NCI-H510A treated with DMSO at 0.1 percent for 48 hours (cell line): Measurements from ENCODE around the gene EIF4G1.
"Not testable (repeated sequence)": the region's sequence is repeated elsewhere in the genome, so short reads cannot be mapped to it uniquely, and the experiment has no call there.

ENCODE experiments used
- DNase-seq: peaks from one replicate; lab custom pipeline; 2025; lab: John Stamatoyannopoulos, UW

EIF4G1 gene

GRCh38 chr3:184335661-184336546 is 21.5 kb downstream of the EIF4G1 start:
- peak; percentile 81 for DNase-seq

DNA sequence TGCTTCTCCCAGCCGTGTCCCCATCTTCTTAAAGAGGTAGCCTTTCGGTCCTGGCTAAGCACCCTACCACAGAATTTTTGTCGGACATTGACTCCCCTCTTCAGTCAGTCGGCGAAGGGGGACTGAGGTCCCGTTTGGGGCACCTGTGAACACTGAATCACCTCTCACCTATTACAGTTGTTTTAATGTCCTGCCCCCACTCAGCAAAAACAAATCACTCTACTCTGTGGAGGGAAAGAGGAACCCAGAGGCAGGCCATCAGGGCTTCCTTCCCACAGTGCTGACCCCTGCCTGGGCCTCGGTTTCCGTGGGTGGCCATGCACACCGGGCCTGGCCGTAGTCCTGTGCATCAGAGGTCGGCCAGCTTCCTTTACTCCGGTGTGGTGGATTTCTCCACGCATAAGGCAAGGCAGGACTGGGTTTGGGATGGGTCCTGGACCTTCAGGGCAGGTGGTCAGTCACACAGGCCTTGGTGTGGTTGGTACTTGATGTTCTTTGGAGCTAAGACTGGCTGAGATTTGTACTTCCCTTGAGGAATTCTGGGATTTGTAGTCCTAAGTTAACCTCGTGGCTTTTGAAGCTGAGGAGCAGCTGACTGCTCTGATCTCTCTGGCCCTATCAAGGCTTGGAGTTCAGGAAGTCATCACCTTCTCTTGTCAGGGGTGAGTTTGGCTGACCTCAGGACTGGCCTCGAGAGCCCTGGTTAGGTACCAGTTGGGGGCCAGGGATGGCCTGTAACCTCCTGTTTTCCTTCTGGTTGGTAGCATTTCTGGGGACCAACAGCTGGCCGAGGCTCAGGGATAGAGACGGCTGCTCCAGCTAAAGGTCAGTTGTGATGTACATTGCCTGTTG is 22.4 kb downstream of the EIF4G1 start:
- peak; percentile 39 for DNase-seq

- no peak for DNase-seq
Observed at GRCh38 chr3:184337399-184337714, 23.0 kb downstream of the EIF4G1 start, which contains the start of gene FAM131A. TSS of gene FAM131A (plus strand) at chr3:184337600. CDS start at chr3:184337631, 31 bp downstream.

DNA sequence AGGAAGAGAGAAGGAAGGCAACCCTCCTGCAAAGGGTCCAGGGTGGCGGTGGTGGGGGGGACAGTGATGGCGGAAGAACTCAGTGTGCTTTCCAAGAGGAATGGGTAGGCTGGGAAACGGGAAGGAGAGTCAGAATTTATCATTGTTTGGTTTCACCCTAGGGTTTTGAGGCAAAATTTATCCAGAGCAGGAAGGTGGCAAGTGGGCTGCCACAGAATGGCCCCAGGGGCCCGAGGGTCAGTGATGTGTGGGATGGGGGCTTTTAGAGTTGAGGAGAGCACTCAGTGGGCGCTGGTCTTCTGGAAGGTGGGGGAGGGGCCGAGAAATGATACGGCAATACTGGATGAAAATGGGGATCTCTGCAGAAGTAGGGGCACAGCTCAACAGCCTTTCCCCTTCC is 23.6 kb downstream of the EIF4G1 start:
- no peak for DNase-seq

DNA sequence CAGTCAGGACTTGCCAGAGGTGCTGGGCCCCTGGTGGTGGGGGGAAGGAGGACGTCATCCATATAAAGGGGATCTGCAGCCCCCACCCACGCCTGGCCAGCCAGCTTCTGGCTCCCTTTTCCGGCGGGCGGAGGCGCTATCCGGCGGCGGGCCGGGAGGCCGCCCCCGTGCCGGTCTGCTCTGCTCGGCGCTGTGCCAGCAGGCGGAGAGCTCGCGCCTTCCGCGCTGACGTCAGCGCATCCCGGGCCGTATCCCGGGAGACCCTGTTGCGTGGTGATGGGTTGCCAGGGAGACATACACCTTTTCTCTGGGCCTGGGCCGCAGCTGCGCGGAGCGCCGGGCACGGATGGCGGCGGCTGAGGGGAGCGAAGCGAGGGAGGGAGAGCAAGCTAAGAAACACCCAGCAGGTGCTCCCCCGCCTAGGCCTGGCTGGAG is 24.1 kb downstream of the EIF4G1 start:
- DNase-seq: peak; percentile 85

GRCh38 chr3:184339001-184339400 is 24.6 kb downstream of the EIF4G1 start:
- peak; percentile 52 for DNase-seq

DNA sequence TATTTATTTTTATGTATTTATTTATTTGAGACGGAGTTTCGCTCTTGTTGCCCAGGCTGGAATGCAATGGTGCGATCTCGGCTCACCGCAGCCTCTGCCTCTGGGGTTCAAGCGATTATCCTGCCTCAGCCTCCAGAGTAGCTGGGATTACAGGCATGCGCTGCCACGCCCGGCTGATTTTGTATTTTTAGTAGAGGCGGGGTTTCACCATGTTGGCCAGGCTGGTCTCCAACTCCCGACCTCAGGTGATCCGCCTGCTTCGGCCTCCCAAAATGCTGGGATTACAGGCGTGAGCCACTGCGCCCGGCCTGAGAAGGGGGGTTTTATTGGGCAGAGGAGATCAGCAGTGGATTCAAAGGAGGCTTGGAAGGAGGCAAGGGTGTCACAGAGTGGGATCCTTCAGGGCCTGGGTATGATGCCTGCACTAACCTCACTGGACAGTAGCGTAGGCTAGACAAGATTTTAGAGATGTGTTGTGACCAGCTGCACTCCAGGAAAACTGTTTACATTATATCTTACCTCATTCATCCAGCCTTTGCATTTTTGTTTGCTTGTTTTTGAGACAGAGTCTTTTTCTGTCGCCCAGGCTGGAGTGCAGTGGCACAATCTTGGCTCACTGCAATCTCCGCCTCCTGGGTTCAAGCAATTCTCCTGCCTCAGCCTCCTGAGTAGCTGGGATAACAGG is 25.2 kb downstream of the EIF4G1 start:
- not testable (repeated sequence) for DNase-seq

GRCh38 chr3:184341925-184342324 is 27.5 kb downstream of the EIF4G1 start:
- peak; percentile 69 for DNase-seq

- DNase-seq: no peak
Observed at GRCh38 chr3:184343200-184343876, 28.9 kb downstream of the EIF4G1 start.

DNA sequence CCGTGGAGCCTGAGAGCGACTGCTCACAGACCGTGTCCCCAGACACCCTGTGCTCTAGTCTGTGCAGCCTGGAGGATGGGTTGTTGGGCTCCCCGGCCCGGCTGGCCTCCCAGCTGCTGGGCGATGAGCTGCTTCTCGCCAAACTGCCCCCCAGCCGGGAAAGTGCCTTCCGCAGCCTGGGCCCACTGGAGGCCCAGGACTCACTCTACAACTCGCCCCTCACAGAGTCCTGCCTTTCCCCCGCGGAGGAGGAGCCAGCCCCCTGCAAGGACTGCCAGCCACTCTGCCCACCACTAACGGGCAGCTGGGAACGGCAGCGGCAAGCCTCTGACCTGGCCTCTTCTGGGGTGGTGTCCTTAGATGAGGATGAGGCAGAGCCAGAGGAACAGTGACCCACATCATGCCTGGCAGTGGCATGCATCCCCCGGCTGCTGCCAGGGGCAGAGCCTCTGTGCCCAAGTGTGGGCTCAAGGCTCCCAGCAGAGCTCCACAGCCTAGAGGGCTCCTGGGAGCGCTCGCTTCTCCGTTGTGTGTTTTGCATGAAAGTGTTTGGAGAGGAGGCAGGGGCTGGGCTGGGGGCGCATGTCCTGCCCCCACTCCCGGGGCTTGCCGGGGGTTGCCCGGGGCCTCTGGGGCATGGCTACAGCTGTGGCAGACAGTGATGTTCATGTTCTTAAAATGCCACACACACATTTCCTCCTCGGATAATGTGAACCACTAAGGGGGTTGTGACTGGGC is 30.3 kb downstream of the EIF4G1 start:
- DNase-seq: no peak

DNA sequence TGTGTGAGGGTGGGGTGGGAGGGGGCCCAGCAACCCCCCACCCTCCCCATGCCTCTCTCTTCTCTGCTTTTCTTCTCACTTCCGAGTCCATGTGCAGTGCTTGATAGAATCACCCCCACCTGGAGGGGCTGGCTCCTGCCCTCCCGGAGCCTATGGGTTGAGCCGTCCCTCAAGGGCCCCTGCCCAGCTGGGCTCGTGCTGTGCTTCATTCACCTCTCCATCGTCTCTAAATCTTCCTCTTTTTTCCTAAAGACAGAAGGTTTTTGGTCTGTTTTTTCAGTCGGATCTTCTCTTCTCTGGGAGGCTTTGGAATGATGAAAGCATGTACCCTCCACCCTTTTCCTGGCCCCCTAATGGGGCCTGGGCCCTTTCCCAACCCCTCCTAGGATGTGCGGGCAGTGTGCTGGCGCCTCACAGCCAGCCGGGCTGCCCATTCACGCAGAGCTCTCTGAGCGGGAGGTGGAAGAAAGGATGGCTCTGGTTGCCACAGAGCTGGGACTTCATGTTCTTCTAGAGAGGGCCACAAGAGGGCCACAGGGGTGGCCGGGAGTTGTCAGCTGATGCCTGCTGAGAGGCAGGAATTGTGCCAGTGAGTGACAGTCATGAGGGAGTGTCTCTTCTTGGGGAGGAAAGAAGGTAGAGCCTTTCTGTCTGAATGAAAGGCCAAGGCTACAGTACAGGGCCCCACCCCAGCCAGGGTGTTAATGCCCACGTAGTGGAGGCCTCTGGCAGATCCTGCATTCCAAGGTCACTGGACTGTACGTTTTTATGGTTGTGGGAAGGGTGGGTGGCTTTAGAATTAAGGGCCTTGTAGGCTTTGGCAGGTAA is 31.1 kb downstream of the EIF4G1 start:
- peak; percentile 88 for DNase-seq

GRCh38 chr3:184346480-184347190 is 32.2 kb downstream of the EIF4G1 start:
- no peak for DNase-seq

- DNase-seq: no peak
Observed at GRCh38 chr3:184347321-184348056, 33.1 kb downstream of the EIF4G1 start.

- DNase-seq: no peak
Observed at GRCh38 chr3:184348057-184348382, 33.6 kb downstream of the EIF4G1 start.

DNA sequence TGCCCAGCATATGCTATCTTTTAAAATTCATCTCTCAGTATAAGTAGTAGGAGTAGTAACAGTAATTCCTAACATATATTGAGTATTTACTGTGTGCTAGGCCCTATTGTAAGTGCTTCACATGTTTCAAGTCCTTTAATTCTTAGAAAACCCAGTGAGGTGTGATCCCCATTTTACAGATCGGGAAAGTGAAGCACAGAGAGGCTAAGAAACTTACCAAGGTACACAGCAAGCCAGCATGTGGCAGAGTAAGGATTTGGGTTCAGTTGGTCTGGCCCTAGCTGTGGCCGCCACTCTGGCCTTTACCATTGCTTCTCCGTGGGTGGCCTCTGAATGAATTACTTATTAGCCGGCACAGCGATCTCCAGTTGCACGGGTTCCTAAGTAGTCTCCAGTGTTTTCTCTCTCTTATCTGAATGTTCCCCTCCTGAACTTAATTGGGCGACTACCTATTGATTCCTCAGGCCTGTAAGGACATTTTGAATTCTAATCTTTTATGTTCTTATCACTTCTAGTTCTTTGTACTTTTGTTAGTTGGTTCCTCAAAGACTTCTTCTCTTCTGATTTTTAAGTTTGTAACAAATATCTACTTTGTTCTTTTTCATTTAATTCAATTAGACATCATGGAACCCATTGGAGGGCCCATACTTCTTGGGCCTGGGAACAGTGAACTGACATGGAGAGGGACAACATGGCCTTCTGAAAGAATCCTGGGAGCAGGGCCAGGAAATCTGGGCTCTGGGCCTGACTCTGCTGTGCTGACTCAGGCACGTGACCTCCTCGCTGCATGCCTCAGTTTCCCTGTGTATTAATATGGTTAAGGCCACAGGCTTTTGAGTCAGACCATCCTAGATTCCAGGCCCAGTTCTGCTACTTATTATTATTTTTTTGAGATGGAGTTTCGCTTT is 35.4 kb downstream of the EIF4G1 start:
- DNase-seq: no peak

DNA sequence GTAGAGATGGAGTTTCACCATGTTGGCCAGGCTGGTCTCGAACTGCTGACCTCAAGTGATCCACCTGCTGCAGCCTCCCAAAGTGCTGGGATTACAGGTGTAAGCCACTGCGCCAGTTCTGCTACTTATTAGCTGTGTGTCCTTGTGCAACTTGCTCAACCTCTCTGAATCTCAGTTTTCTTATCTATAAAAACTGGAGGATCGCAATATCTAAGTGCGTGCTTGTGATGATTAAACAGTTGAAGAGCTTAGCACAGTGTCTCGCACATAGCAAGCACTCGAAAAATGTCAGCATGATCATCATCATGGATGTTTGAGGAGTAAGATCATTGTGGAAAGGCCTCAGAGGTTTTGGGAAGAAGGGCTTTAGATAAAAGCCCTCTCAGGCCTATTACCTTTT is 36.2 kb downstream of the EIF4G1 start:
- no peak for DNase-seq

DNA sequence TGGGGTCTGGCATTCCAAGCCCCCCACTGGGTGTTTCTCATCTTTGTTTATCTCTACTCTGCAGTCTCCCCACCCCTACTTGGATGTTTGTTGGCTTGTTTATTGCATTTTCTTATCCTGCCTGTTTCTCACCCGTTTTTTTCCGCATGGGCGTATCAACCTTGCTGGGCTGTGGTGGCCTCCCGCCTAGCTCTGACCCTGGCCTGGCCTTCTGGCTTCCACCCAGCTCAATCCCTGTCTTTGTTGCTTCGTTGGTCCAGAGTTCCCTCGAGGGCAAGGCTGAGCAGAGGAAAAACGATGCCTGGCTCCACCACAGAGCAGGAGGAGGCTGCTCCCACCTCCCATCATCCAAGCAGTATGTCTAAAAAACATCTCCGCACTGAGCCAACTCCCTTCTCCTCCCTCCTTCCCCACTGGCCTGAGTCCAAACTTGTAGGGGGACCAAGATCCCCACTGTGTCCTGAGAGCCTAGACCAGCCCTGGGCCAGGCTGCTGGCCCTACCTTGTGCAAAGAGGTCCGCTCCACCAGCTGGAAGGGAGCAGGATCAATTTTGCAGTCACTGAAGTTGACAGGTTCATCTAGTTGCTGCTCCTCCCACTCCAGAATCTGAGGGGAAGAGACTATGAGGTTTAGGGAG is 37.2 kb downstream of the EIF4G1 start:
- no peak for DNase-seq
